Liver (tissue), 9 donors: ENCODE results near the gene TNF. TPM values are rescaled to one million over a fixed set of nuclear protein-coding genes. Genes with fewer than 3 reads are reported as not detected.
A peak's percentile ranks its signal among the peaks of the same experiment; 100 is the strongest.

Experiments
- DNase-seq: peaks from one replicate; pipeline ENCODE4 v3.0.0-alpha.2; 2017; ENCODE audit warnings: low spot score
- H3K27ac ChIP-seq, 2 donors: one replicate each; pipeline ENCODE4 v1.7.0; 2013; ENCODE audit warnings: inconsistent platforms in 2 of 2, low read length in 2 of 2, control low read depth in 1 of 2, low read depth in 1 of 2, mild to moderate bottlenecking in 1 of 2
- H3K27me3 ChIP-seq, 4 donors: one replicate each; pipeline versions ENCODE4 v1.6.1 to v1.7.0; 2013; ENCODE audit warnings: low read length in 3 of 4, inconsistent platforms in 1 of 4, mild to moderate bottlenecking in 1 of 4, moderate library complexity in 1 of 4; ENCODE audit not compliant: control insufficient read depth in 4 of 4, insufficient read depth in 4 of 4
- H3K36me3 ChIP-seq, 4 donors: one replicate each; pipeline versions ENCODE4 v1.6.1 to v1.7.0; 2013; ENCODE audit warnings: low read length in 3 of 4, mild to moderate bottlenecking in 3 of 4, low read depth in 1 of 4, moderate library complexity in 1 of 4; ENCODE audit not compliant: control insufficient read depth in 4 of 4, insufficient read depth in 3 of 4
- H3K4me1 ChIP-seq, 4 donors: one replicate each; pipeline versions ENCODE4 v1.6.1 to v1.7.0; 2013; ENCODE audit warnings: low read length in 3 of 4, mild to moderate bottlenecking in 3 of 4, moderate library complexity in 1 of 4; ENCODE audit not compliant: control insufficient read depth in 4 of 4, insufficient read depth in 4 of 4
- H3K4me3 ChIP-seq, 3 donors: one replicate each; pipeline versions ENCODE4 v1.6.1 to v1.7.0; 2013; ENCODE audit warnings: low read length in 3 of 3, control low read depth in 1 of 3, low read depth in 1 of 3, mild to moderate bottlenecking in 1 of 3
- H3K9ac ChIP-seq, 2 donors: one replicate each; pipeline ENCODE4 v1.7.0; 2013; ENCODE audit warnings: low read length in 2 of 2, mild to moderate bottlenecking in 2 of 2, moderate library complexity in 2 of 2, control low read depth in 1 of 2, low read depth in 1 of 2
- H3K9me3 ChIP-seq, 4 donors: one replicate each; pipeline versions ENCODE4 v1.6.1 to v1.7.0; 2013; ENCODE audit warnings: low read length in 3 of 4; ENCODE audit not compliant: control insufficient read depth in 4 of 4
- EGR1 ChIP-seq, 2 donors: IDR thresholded peaks; 2 replicates each; pipeline ENCODE4 v1.6.1; 2016 to 2018; ENCODE audit warnings: antibody characterized with exemption in 2 of 2, low read depth in 2 of 2
- FOXA1 ChIP-seq: IDR thresholded peaks from 2 replicates; pipeline ENCODE4 v1.6.1; 2016; ENCODE audit warnings: antibody characterized with exemption
- FOXA2 ChIP-seq: IDR thresholded peaks from 2 replicates; pipeline ENCODE4 v1.6.1; 2016; ENCODE audit warnings: antibody characterized with exemption
- HNF4A ChIP-seq, 2 donors: conservative IDR thresholded peaks; 2 replicates each; pipeline ENCODE4 v1.6.1; 2016; ENCODE audit warnings: antibody characterized with exemption in 2 of 2, mild to moderate bottlenecking in 2 of 2
- HNF4G ChIP-seq: IDR thresholded peaks from 2 replicates; pipeline ENCODE4 v1.6.1; 2016; ENCODE audit warnings: antibody characterized with exemption
- JUND ChIP-seq, 2 donors: IDR thresholded peaks; 2 replicates each; pipeline ENCODE4 v1.6.1; 2016; ENCODE audit warnings: antibody characterized with exemption in 2 of 2
- MAX ChIP-seq: IDR thresholded peaks from 2 replicates; pipeline ENCODE4 v1.6.1; 2016; ENCODE audit warnings: antibody characterized with exemption
- NR2F2 ChIP-seq: IDR thresholded peaks from 2 replicates; pipeline ENCODE4 v1.6.1; 2016; ENCODE audit warnings: antibody characterized with exemption
- RAD21 ChIP-seq, 2 donors: IDR thresholded peaks; 2 replicates each; pipeline ENCODE4 v1.6.1; 2016; ENCODE audit warnings: antibody characterized with exemption in 2 of 2, mild to moderate bottlenecking in 2 of 2
- RXRA ChIP-seq, 2 donors: IDR thresholded peaks; 2 replicates each; pipeline ENCODE4 v1.6.1; 2017 to 2018; ENCODE audit warnings: antibody characterized with exemption in 2 of 2, mild to moderate bottlenecking in 1 of 2
- SP1 ChIP-seq: IDR thresholded peaks from 2 replicates; pipeline ENCODE4 v1.6.1; 2018; ENCODE audit warnings: antibody characterized with exemption, mild to moderate bottlenecking
- TAF1 ChIP-seq: conservative IDR thresholded peaks from 2 replicates; pipeline ENCODE4 v1.6.1; 2016; ENCODE audit warnings: antibody characterized with exemption, mild to moderate bottlenecking
- YY1 ChIP-seq: IDR thresholded peaks from 2 replicates; pipeline ENCODE4 v1.6.1; 2016; ENCODE audit warnings: antibody characterized with exemption, mild to moderate bottlenecking
- ZBTB33 ChIP-seq: IDR thresholded peaks from 2 replicates; pipeline ENCODE4 v1.6.1; 2016; ENCODE audit warnings: antibody characterized with exemption
- WGBS: extraction: QIAGEN DNeasy Blood & Tissue Kit; methylation state at CpG from one replicate; pipeline ENCODE4 v1.1.7; 2013; 5-methylcytosine and 5-hydroxymethylcytosine counted together
- polyA plus RNA-seq, 2 donors: library from polyadenylated mRNA; stranded (reverse) in 1 of 2; unstranded in 1 of 2; fragments of 200-250 nt in 1 of 2; fragments of >200 nt in 1 of 2; fragmentation: Nextera tagmentation in 1 of 2; extraction: Ambion mirVana in 1 of 2; gene quantifications; one replicate each; pipeline versions ENCODE4 v1.2.1 to v1.2.3, GENCODE V29; 2013 to 2015
- total RNA-seq, 2 donors: library from RNA; depleted of rRNA; stranded (reverse); fragments of >200 nt; gene quantifications; one replicate each; pipeline ENCODE4 v1.2.3, GENCODE V29; 2014
- TF ChIP-seq, protein P1 (sequence below): fragments of 150-350 bp; IDR thresholded peaks from 2 replicates; pipeline ENCODE4 v1.5.1; 2017; ENCODE audit warnings: improper control_type of control experiment, low read depth, low read length; ENCODE audit not compliant: missing input control
- TF ChIP-seq, protein P2 (sequence below): IDR thresholded peaks from 2 replicates; pipeline ENCODE4 v1.6.1; 2016; ENCODE audit warnings: antibody characterized with exemption
- donor health status: healthy.
- donor health status: healthy.
- donor health status: healthy.
- donor health status: healthy.
- donor health status: healthy.

The TNF gene
- total and polyA plus RNA-seq, 4 donors = 0.06 to 0.42 (median 0.19) TPM; not detected in 1

GRCh38 chr6:31544676-31545075 is 30.7 kb upstream of the TNF start (continued):
- TF ChIP-seq ZBTB33 (no peak), HNF4G (no peak)

- no peaks in the 10 kb centered on the region for H3K27me3 ChIP-seq
- no peak for DNase-seq
- H3K4me3 ChIP-seq = no peak overlapping the region
- H3K4me1 ChIP-seq = peaks cover 6 to 33% (median 23%) of the 10 kb centered on the region in 4 donors
- no peak overlapping the region for H3K27ac ChIP-seq
- TF ChIP-seq JUND (IDR thresholded peaks at IDR 0.05) (no peak), FOXA2 (no peak), ZBTB33 (no peak), RXRA (IDR thresholded peaks at IDR 0.05) (no peak), HNF4A (conservative IDR thresholded peaks at IDR 0.05) (no peak), RAD21 (IDR thresholded peaks at IDR 0.05) (no peak), TAF1 (no peak), EGR1 (IDR thresholded peaks at IDR 0.05; ENCODE audit: low read depth in 2 of 2) (no peak), FOXA1 (no peak), SP1 (no peak), HNF4G (no peak), MAX (no peak), NR2F2 (no peak)
- TF ChIP-seq, protein P1, sequence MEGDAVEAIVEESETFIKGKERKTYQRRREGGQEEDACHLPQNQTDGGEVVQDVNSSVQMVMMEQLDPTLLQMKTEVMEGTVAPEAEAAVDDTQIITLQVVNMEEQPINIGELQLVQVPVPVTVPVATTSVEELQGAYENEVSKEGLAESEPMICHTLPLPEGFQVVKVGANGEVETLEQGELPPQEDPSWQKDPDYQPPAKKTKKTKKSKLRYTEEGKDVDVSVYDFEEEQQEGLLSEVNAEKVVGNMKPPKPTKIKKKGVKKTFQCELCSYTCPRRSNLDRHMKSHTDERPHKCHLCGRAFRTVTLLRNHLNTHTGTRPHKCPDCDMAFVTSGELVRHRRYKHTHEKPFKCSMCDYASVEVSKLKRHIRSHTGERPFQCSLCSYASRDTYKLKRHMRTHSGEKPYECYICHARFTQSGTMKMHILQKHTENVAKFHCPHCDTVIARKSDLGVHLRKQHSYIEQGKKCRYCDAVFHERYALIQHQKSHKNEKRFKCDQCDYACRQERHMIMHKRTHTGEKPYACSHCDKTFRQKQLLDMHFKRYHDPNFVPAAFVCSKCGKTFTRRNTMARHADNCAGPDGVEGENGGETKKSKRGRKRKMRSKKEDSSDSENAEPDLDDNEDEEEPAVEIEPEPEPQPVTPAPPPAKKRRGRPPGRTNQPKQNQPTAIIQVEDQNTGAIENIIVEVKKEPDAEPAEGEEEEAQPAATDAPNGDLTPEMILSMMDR = no peak
- TF ChIP-seq, protein P2, sequence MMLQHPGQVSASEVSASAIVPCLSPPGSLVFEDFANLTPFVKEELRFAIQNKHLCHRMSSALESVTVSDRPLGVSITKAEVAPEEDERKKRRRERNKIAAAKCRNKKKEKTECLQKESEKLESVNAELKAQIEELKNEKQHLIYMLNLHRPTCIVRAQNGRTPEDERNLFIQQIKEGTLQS = no peak
- H3K9me3 ChIP-seq = no peaks in the 10 kb centered on the region
- 77% methylated on average over 7 of the region's 7 CpGs for WGBS
- no peak overlapping the region for H3K9ac ChIP-seq
- H3K36me3 ChIP-seq = peaks cover 0 to 10% (median 4%) of the 10 kb centered on the region in 4 donors
Observed at GRCh38 chr6:31545291-31545690, 30.1 kb upstream of the TNF start.

- Histone ChIP-seq H3K9me3 (no peaks in the 10 kb centered on the region), H3K9ac (peak within 1 kb of the TSS; percentile 51 to 97), H3K36me3 (peaks cover 0 to 13% (median 10%) of the 10 kb centered on the region in 4 donors), H3K27me3 (no peaks in the 10 kb centered on the region), H3K4me3 (peak within 1 kb of the TSS; percentile 15 to 78 (median 56)), H3K27ac (peak within 1 kb of the TSS; percentile 52 to 84), H3K4me1 (peaks cover 5 to 25% (median 17%) of the 10 kb centered on the region in 4 donors)
- peak; percentile 88 for DNase-seq
- 10% methylated on average over 11 of the region's 11 CpGs for WGBS
- TF ChIP-seq HNF4G = no peak
- no peak for TF ChIP-seq FOXA1
- peak in 1 of 2 donors; percentile 48 for TF ChIP-seq RXRA (IDR thresholded peaks at IDR 0.05)
- peak; percentile 16 for TF ChIP-seq NR2F2
- TF ChIP-seq, protein P1 = peak; percentile 98
- peak in 1 of 2 donors; percentile 14 for TF ChIP-seq HNF4A (conservative IDR thresholded peaks at IDR 0.05)
- no peak for TF ChIP-seq JUND (IDR thresholded peaks at IDR 0.05)
- peak; percentile 99 to 100 for TF ChIP-seq RAD21 (IDR thresholded peaks at IDR 0.05)
- TF ChIP-seq YY1 = no peak
Observed at GRCh38 chr6:31546339-31546957, 28.9 kb upstream of the TNF start, which contains the start of gene ATP6V1G2. TSS of gene ATP6V1G2 (minus strand) at chr6:31546608. CDS start at chr6:31546559, 49 bp downstream.
